HG02571 (cell line): Measurements from ENCODE around the gene SLAMF1.
"Not testable (repeated sequence)": the region's sequence is repeated elsewhere in the genome, so short reads cannot be mapped to it uniquely, and the experiment has no call there.

Experiments used
- ATAC-seq: cut with Tn5 transposase; IDR thresholded peaks from one replicate; pipeline ENCODE4 v1.9.1; 2021; ENCODE audit warnings: mild to moderate bottlenecking, moderate library complexity; ENCODE audit not compliant: unreplicated experiment

Gene SLAMF1

GRCh38 chr1:160665330-160666078 lies 18.7 kb upstream of the SLAMF1 start:
- ATAC-seq = no peak

DNA sequence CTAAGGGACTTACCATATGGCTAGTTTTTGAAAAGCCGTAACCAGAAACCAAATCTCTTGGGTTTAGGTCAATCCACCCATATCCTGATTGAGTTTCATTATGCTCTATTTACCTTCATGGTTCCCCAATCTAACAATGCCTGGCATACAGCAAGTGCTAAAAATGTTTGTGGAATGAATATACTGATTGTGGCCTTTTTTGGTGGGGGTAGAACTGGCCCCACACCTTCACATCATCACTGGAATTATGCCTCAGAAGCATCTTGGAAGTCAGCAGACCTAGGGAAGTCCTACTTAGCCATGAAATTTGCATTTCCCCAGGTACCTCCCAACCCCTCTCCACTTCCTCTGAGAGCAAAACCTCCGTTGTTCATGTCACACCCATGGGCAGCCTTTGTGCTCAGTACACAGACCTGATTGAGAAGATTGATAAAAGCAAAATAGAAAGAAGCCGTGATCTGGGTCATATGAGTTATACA lies 17.8 kb upstream of the SLAMF1 start:
- ATAC-seq = peak; percentile 56

GRCh38 chr1:160662910-160663309 lies 16.1 kb upstream of the SLAMF1 start:
- ATAC-seq = no peak

- no peak for ATAC-seq
Observed at GRCh38 chr1:160659566-160659965, 12.7 kb upstream of the SLAMF1 start.

DNA sequence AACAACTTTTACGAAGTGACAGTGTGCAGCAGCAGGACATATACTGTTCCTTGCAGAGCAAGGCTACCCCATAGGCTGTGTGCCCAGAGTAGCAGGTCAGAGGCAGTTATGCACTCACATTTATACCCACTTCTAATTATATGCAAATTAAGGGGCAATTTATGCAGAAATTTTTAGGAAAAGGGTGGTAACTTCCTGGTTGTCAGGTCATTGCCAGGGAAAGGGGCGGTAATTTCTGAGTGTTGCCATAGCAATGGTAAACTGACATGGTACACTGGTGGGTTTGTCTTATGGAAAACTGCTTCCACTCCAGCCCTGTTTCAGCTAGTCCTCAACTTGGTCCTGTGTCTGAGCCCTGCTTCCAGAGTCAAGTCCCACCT lies 12.0 kb upstream of the SLAMF1 start:
- no peak for ATAC-seq

DNA sequence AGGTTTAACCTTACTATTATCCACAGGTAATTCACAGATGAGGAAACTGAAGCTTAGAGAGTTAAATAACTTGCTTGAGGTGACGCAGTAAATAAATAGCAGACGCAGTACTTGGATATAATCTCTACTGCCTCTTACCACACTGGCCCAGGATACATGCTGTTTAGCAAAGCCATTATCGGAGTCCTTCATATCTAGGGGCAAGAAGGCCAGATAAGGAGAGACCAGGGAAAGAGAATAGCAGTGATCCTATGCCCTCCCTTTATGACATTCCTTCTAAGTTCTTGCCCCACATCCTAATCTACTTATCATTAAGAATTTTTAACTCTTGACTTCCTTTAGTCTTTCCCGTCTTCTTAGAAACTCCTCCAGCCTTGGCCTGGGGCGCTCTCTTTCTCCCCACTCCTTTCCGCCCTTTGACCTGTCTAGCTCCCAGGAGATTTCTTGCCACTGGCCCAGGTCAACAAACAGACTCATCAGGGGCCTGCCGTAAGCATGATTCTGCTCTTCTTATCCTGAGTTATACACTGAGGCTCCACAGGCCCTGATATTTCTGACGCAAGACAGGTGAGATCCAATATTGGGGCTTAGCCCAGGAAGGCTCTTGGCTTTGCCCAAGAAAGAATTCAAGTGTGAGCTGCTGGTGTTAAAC lies 11.4 kb upstream of the SLAMF1 start:
- ATAC-seq = no peak

DNA sequence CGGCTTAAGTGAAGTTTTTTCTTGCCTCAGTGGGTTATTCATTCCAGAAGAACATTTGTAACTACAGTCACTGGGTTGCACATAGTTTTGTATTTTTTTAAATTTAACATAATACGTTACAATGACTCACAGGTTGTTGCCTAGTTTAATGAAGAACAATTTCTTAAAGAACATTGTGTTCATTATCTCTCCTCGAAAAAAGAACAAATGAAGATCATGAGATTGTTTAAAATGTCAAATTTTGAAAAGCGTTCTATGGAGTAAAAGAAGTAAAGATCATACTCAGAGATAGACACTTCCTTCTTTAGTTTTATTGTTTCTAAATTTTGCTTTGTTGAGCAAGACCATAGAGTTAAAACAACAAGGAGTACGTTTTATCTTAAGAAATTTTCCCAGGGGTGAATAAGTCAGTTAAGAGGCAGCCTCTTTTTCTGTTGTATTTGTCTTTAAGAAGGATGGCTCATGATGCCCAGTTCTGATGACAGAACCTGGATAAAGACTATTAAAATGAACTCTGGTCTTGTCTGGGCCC lies 10.5 kb upstream of the SLAMF1 start:
- no peak for ATAC-seq

GRCh38 chr1:160656737-160657136 lies 9.9 kb upstream of the SLAMF1 start:
- ATAC-seq = no peak

DNA sequence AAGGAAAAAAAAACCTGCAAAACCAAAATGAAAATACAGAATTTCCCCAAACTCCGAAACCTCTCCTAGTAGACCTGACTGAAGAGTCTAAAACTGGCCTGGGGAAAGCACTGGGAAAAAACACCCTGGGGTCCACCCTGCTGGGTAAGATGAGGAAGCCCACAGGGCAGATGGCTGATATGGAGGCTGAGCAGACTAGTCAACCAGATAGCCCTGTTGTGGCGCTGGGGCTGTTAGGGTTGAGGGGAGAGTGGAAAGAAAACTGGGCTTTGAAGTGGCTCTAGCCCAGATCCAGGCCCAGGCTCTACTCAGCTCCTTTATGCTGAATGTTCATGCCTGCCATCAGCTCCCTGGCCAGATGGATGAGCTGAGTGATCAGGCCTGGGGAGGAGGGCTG lies 6.8 kb upstream of the SLAMF1 start:
- no peak for ATAC-seq

DNA sequence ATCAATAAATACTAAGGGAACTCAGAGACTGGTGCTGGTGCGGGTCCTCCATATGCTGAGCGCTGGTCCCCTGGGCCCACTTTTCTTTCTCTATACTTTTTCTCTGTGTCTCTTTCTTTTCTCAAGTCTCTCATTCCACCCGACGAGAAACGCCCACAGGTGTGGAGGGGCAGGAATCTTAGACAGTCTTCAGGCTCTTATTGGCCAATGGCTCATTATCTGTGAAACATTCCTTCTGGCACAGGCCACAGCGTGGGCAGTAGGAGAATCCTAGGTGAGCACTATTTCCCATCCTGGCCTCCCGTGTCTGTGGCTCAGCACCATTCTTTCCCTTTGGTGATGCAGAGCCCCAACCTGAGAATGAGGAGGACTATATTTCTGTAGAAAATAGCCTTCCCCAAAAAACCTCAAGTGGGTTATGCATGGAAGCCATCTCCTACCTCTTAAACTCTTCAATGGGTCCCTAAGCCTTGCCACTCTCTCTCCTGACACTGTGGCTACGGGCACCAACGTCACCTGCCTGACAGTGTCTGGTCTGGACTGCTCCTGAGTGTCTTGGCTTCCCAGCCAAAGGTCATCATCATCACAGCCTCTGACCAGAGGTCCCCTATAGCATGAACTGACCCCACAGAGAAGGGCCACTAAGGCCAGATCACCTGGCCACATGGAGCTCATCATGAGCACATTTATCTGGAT lies 6.2 kb upstream of the SLAMF1 start:
- no peak for ATAC-seq

GRCh38 chr1:160652065-160652641 lies 5.3 kb upstream of the SLAMF1 start:
- not testable (repeated sequence) for ATAC-seq

DNA sequence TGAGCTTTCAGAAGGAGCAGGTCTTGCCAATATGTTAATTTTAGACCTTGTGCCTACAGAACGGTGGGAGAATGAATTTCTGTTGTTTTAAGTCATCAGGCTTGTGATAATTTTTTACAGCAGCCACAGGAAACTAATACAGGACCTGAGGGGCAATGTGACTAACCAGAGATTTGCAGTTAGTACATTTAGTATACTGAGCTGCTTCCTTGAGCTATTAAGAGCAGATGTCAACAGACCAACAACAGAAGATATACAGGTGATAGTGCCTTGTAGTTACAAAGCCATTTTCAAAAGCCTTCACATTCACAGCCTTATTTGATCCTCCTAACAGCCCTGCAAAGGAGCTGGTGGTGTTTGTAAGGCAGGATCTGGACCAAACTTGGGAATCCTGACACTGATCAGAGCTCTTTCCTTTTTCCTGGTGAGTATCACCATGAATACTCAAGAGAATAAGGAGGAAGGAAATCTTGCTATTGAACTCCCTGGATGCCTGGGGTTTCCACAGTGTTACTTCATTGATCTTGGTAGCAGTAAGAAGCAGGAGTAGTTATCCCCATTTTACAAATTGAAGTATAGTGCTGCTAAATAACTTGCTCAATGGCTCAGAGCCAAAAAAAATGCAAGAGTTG lies 4.7 kb upstream of the SLAMF1 start:
- no peak for ATAC-seq

GRCh38 chr1:160647329-160647720 lies 481 bp upstream of the SLAMF1 start:
- ATAC-seq = no peak

DNA sequence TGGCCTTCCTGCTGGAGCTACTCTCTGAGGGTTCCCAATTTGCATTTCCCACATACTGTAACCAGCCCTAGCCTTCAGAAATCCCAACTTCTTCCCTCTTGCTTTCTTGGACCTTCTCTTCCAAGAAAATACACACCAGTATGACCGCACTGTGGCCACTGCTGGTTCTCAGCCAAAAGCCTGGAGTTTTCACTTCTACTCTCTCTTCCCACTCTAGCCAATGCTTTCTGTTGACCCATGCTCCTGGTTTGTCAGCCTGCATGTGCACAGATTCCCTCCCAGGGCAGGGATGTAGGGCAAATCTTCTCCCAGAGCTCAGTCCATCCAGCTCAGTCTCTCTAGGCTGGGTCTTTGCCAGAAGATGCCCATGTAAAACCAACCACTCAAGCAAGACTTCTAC lies 664 bp downstream of the SLAMF1 start:
- ATAC-seq = no peak

- no peak for ATAC-seq
Observed at GRCh38 chr1:160645386-160646130, 1.3 kb downstream of the SLAMF1 start.

GRCh38 chr1:160644399-160644798 lies 2.4 kb downstream of the SLAMF1 start:
- ATAC-seq = no peak

DNA sequence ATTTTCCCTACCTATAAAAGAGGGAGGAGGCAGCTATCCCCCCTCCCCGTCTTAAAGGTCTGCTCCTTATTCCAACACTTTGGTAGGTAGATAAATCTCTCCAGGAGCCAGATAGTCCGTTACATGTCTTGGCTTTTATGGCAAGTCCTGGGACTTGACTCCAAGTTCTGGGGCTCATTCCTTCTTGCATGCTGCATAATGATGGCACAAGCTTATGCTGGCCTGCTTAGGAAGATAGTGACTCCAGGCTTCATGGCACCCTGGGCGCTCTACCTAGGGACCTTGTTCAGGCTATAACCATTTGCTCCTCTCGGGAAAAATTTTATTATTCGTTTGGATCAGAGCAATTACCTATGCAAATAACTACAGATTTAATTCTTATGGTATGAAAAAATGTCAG lies 3.7 kb downstream of the SLAMF1 start:
- no peak for ATAC-seq

DNA sequence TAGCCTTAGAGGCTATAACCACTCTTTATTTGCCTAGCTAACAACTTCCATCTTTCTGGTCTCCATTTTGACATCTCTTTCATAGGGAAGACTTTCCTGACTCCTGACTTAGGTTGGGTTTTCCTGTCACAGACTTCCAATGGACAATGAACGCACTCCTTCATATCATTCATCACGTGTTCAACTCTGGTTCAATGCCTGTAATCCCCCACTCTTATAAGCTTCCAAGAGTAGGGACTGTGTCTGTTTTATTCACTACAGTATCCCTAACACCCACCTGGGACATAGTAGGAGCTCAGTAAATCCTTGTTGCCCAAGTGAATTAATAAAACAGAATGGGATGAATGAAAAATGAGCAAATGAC lies 4.6 kb downstream of the SLAMF1 start:
- no peak for ATAC-seq

- no peak for ATAC-seq
Observed at GRCh38 chr1:160641323-160642280, 5.2 kb downstream of the SLAMF1 start.
